Measurements from ENCODE around the gene TUB. TPM values are rescaled to one million over a fixed set of nuclear protein-coding genes. Genes with fewer than 3 reads are reported as not detected.

TUB gene
- total and polyA plus RNA-seq, 2 of the 13 experiments (the other 11 are each of a cell fraction or from before 2014, with no cell fraction given), result 4.3 to 5.6 TPM

- H3K4me2 ChIP-seq (ENCODE audit: low read depth, low read length), result no peak overlapping the region
- no peaks in the 10 kb centered on the region for H3K9me3 ChIP-seq (ENCODE audit: low read length)
- no peak for DNase-seq (ENCODE audit: low spot score)
- ChIA-PET CTCF (ENCODE audit: low intra/inter-chr PET ratio, low total read pairs) (no interaction called here), POLR2A (no interaction called here)
- TF ChIP-seq NCOA1 (CRISPR knock-in tag; IDR thresholded peaks at IDR 0.05) (no peak), SNAI1 (CRISPR knock-in tag; IDR thresholded peaks at IDR 0.05; ENCODE audit: borderline replicate concordance) (no peak), DPF2 (CRISPR knock-in tag; IDR thresholded peaks at IDR 0.05; ENCODE audit: borderline replicate concordance, low read depth) (no peak), ZBTB1 (CRISPR knock-in tag; IDR thresholded peaks at IDR 0.05; ENCODE audit: borderline replicate concordance) (no peak), DDIT3 (CRISPR knock-in tag; IDR thresholded peaks at IDR 0.05) (no peak), NR1H2 (CRISPR knock-in tag; IDR thresholded peaks at IDR 0.05; ENCODE audit: borderline replicate concordance, low read depth) (no peak), ZNF607 (CRISPR knock-in tag; IDR thresholded peaks at IDR 0.05; ENCODE audit: borderline replicate concordance) (no peak), MBD4 (IDR thresholded peaks at IDR 0.05; ENCODE audit: borderline replicate concordance, low read length) (no peak), ZNF616 (CRISPR knock-in tag; IDR thresholded peaks at IDR 0.05; ENCODE audit: low read depth) (no peak), ZSCAN29 (CRISPR knock-in tag; conservative IDR thresholded peaks at IDR 0.05) (no peak), KLF16 (CRISPR knock-in tag; IDR thresholded peaks at IDR 0.05) (no peak), ZNF839 (CRISPR knock-in tag; IDR thresholded peaks at IDR 0.05; ENCODE audit: borderline replicate concordance) (no peak), MZF1 (CRISPR knock-in tag; IDR thresholded peaks at IDR 0.05; ENCODE audit: borderline replicate concordance) (no peak), NFRKB (IDR thresholded peaks at IDR 0.05) (no peak), DBP (CRISPR knock-in tag; IDR thresholded peaks at IDR 0.05; ENCODE audit: not compliant biosample characterization) (no peak), MYPOP (CRISPR knock-in tag; IDR thresholded peaks at IDR 0.05) (no peak), STAT5B (CRISPR knock-in tag; IDR thresholded peaks at IDR 0.05) (no peak), SP140L (CRISPR knock-in tag; IDR thresholded peaks at IDR 0.05; ENCODE audit: borderline replicate concordance) (no peak)
- TF ChIP-seq, protein P1, sequence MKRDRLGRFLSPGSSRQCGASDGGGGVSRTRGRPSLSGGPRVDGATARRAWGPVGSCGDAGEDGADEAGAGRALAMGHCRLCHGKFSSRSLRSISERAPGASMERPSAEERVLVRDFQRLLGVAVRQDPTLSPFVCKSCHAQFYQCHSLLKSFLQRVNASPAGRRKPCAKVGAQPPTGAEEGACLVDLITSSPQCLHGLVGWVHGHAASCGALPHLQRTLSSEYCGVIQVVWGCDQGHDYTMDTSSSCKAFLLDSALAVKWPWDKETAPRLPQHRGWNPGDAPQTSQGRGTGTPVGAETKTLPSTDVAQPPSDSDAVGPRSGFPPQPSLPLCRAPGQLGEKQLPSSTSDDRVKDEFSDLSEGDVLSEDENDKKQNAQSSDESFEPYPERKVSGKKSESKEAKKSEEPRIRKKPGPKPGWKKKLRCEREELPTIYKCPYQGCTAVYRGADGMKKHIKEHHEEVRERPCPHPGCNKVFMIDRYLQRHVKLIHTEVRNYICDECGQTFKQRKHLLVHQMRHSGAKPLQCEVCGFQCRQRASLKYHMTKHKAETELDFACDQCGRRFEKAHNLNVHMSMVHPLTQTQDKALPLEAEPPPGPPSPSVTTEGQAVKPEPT (CRISPR knock-in tag; IDR thresholded peaks at IDR 0.05; ENCODE audit: low read depth), result no peak
- H3K4me1 ChIP-seq (ENCODE audit: insufficient read depth, low read length), result no peaks in the 10 kb centered on the region
- no peaks in the 10 kb centered on the region for H4K20me1 ChIP-seq (ENCODE audit: insufficient read depth, low read length)
- no peak overlapping the region for H3K4me3 ChIP-seq (replicated peaks in 1 of 3; ENCODE audit: insufficient read depth in 1 of 3, low read depth in 2 of 3, low read length in 3 of 3)
- H3K27me3 ChIP-seq (ENCODE audit: control insufficient read depth in 1 of 2, insufficient read depth in 2 of 2, low read length in 2 of 2), result no peaks in the 10 kb centered on the region; a peak in 1 of 5 replicates
- in situ Hi-C loops (cut with HindIII; ENCODE audit: extremely low pct_ligation_motif_present, low pct_unique_long_range_greater_than_20kb), result no loop called here
- H2AFZ ChIP-seq (ENCODE audit: low read length), result no peak overlapping the region
- WGBS (ENCODE audit: low lambda C conversion rate), result 52% methylated on average over 8 of the region's 8 CpGs
- no peaks in the 10 kb centered on the region for H3K36me3 ChIP-seq (replicated peaks in 1 of 2; ENCODE audit: control insufficient read depth in 1 of 2, insufficient read depth in 2 of 2, low read length in 2 of 2)
- no peak overlapping the region for H3K9ac ChIP-seq (ENCODE audit: insufficient read depth, low read depth, low read length)
- H3K79me2 ChIP-seq (ENCODE audit: insufficient read depth, low read length), result no peaks in the 10 kb centered on the region
- ATAC-seq, result no peak
- no peak overlapping the region for H3K27ac ChIP-seq (ENCODE audit: extremely low read length, insufficient read depth, low read length)
- intact Hi-C loops (cut with micrococcal nuclease; ENCODE audit: unreplicated experiment), result no loop called here
- no TSS peak for BruUV-seq (replicated peaks)
- no peak for FAIRE-seq
These were observed 45.8 kb downstream of the TUB start for GRCh38 chr11:8126649-8127289.

All from HepG2 (cell line).